H1 (cell line): ENCODE results near the gene ZNF835. TPM values are rescaled to one million over a fixed set of nuclear protein-coding genes. Genes with fewer than 3 reads are reported as not detected.

Source experiments
- GTF2F1 ChIP-seq: IDR thresholded peaks from 2 replicates; pipeline ENCODE4 v1.6.1; 2012; ENCODE audit warnings: low read depth, low read length, improper control_type of control experiment, borderline replicate concordance
- RNF2 ChIP-seq: fragments of 200-900, 300-1000 bp; sonication (generic); IDR thresholded peaks from 2 replicates; pipeline ENCODE4 v1.7.1; 2016; ENCODE audit warnings: borderline replicate concordance, low read depth, mild to moderate bottlenecking, antibody characterized with exemption, low read length; ENCODE audit not compliant: poor library complexity, severe bottlenecking; ENCODE audit errors: missing control alignments
- SIRT6 ChIP-seq: IDR thresholded peaks from one replicate; pipeline ENCODE4 v1.7.1; 2012; ENCODE audit warnings: low read length, inconsistent platforms
- ZNF274 ChIP-seq: IDR thresholded peaks from 2 replicates; pipeline ENCODE4 v1.7.0; 2012; ENCODE audit warnings: low read length, borderline replicate concordance; ENCODE audit errors: extremely low read depth
- polyA plus RNA-seq, 7 experiments: library from polyadenylated mRNA; depleted of rRNA in 3 of 7; stranded (reverse) in 5 of 7; unstranded in 2 of 7; fragments of >200 nt in 5 of 7; fragments of 200-250 nt in 2 of 7; gene quantifications; 1 replicate in 5 of 7; 2 replicates in 1 of 7; 4 replicates in 1 of 7; pipeline versions ENCODE4 v1.2.1 to v1.2.3, GENCODE V29; 2011 to 2013; ENCODE audit warnings: missing spikeins in 2 of 7, mixed read lengths in 2 of 7
- total RNA-seq: library from RNA; stranded (reverse); fragmentation: NEBNext Ultra II Directional; extraction: Animal tissue kit (Norgen Biotek cat#: 25700); gene quantifications from 2 replicates; pipeline ENCODE4 v1.2.1, GENCODE V29; 2021

Gene ZNF835
- total and polyA plus RNA-seq, 2 of the 8 experiments (the other 6 are each of a cell fraction or from before 2014, with no cell fraction given) = 0.02 to 1.8 TPM

DNA sequence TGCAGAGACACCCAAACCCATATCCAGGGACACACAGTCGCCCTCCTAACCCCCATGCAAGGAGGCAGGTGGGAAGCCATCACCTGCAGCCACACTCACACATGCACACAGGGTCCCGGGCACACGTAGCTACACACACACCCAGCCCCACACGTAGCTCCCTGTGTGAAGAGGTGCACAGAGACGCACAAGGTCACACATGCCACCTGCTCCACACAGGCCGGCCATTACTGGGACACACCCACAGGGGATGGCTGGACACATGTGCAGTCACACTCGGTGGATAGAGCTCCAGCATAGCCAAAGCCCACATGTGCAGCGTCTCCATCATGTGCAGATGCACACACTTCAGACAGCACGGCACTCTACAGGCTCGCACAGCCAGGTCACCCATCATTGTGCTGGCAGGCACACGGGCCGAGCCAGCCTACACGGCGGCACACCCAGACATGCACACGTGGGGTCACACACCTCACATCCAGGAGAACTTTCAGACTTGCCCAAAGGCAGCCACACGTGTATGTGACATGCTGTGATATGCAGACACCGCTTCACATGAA is 1.1 kb downstream of the ZNF835 start (continued):
- TF ChIP-seq ZNF274 = no peak
- TF ChIP-seq SIRT6 = no peak
- TF ChIP-seq GTF2F1 = no peak
- TF ChIP-seq RNF2 = no peak
